ENCODE measurements around the gene EHMT1.
"Not testable (repeated sequence)": the region's sequence is repeated elsewhere in the genome, so short reads cannot be mapped to it uniquely, and the experiment has no call there.

GRCh38 chr9:137885121-137885520 lies 266.3 kb downstream of the EHMT1 start:
- TF ChIP-seq, protein P1, sequence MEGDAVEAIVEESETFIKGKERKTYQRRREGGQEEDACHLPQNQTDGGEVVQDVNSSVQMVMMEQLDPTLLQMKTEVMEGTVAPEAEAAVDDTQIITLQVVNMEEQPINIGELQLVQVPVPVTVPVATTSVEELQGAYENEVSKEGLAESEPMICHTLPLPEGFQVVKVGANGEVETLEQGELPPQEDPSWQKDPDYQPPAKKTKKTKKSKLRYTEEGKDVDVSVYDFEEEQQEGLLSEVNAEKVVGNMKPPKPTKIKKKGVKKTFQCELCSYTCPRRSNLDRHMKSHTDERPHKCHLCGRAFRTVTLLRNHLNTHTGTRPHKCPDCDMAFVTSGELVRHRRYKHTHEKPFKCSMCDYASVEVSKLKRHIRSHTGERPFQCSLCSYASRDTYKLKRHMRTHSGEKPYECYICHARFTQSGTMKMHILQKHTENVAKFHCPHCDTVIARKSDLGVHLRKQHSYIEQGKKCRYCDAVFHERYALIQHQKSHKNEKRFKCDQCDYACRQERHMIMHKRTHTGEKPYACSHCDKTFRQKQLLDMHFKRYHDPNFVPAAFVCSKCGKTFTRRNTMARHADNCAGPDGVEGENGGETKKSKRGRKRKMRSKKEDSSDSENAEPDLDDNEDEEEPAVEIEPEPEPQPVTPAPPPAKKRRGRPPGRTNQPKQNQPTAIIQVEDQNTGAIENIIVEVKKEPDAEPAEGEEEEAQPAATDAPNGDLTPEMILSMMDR (conservative IDR thresholded peaks at IDR 0.05; ENCODE audit: low read length): not testable (repeated sequence)
- not testable (repeated sequence) for TF ChIP-seq EZH2phosphoT487 (IDR thresholded peaks at IDR 0.05; ENCODE audit: borderline replicate concordance)

Data from Loucy (cell line).